ENCODE results near the gene RPL22.

DNA sequence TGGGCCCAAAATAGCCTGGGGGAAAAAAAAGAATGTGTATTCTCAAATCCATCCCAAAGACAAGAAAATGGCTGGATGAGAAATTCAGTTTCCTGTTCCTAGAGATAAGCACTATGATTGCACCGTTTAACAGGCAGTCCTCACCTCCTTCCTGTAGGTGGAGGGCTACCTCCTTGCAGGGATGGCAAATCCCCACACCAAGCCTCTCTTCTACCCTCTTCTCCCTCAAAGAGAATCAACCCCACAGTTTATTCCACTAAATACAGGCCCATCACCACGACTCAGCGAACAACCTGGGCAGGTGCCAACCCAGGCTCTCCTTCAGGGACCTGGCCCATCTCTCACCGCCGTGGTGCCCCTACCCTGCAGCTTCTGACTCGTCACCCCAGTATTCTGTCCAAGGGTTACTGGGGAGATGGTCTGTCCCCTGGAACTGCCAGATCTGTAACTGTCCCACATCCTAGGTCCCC lies 15.8 kb downstream of the RPL22 start:
- TF ChIP-seq ZFX (IDR thresholded peaks at IDR 0.05), result no peak
- TF ChIP-seq, protein P1, sequence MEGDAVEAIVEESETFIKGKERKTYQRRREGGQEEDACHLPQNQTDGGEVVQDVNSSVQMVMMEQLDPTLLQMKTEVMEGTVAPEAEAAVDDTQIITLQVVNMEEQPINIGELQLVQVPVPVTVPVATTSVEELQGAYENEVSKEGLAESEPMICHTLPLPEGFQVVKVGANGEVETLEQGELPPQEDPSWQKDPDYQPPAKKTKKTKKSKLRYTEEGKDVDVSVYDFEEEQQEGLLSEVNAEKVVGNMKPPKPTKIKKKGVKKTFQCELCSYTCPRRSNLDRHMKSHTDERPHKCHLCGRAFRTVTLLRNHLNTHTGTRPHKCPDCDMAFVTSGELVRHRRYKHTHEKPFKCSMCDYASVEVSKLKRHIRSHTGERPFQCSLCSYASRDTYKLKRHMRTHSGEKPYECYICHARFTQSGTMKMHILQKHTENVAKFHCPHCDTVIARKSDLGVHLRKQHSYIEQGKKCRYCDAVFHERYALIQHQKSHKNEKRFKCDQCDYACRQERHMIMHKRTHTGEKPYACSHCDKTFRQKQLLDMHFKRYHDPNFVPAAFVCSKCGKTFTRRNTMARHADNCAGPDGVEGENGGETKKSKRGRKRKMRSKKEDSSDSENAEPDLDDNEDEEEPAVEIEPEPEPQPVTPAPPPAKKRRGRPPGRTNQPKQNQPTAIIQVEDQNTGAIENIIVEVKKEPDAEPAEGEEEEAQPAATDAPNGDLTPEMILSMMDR (conservative IDR thresholded peaks at IDR 0.05), result no peak; the same call in 1 of the 2 replicates
